Body of pancreas (tissue), 4 donors: Measurements from ENCODE around the gene FAM13B. TPM values are rescaled to one million over a fixed set of nuclear protein-coding genes. Genes with fewer than 3 reads are reported as not detected.
A peak's percentile ranks its signal among the peaks of the same experiment; 100 is the strongest.
"Not testable (repeated sequence)": the region's sequence is repeated elsewhere in the genome, so short reads cannot be mapped to it uniquely, and the experiment has no call there.

Source experiments
- ATAC-seq: fragments of 150-250 bp; one replicate; pipeline ENCODE4 v1.9.1; 2016
- DNase-seq, 4 donors: peaks; one replicate each; pipeline ENCODE4 v3.0.0-alpha.2; 2019
- H3K27ac ChIP-seq, 4 donors: fragments of 200-600 bp; sonication (generic); 1 replicate in 3 of 4; 2 replicates in 1 of 4; pipeline versions ENCODE4 v1.5.1 to v1.6.1; 2016 to 2019; ENCODE audit warnings: mild to moderate bottlenecking in 1 of 4, mixed read lengths in 1 of 4, moderate library complexity in 1 of 4
- H3K27me3 ChIP-seq, 2 donors: fragments of 200-600 bp; sonication (generic); one replicate each; pipeline ENCODE4 v1.6.0; 2016; ENCODE audit warnings: mild to moderate bottlenecking in 1 of 2
- H3K36me3 ChIP-seq, 2 donors: fragments of 200-600 bp; sonication (generic); replicated peaks in 1 of 2; 2 replicates each; pipeline ENCODE4 v1.5.1; 2016; ENCODE audit warnings: low read depth in 2 of 2; ENCODE audit not compliant: insufficient read depth in 1 of 2
- H3K4me1 ChIP-seq: fragments of 200-600 bp; sonication (generic); one replicate; pipeline ENCODE4 v1.6.0; 2016
- H3K4me3 ChIP-seq, 2 donors: fragments of 200-600 bp; sonication (generic); 1 replicate in 1 of 2; 2 replicates in 1 of 2; pipeline ENCODE4 v1.5.1; 2016 to 2019
- H3K9me3 ChIP-seq, 3 donors: fragments of 200-600 bp; sonication (generic); 1 replicate in 2 of 3; 2 replicates in 1 of 3; pipeline ENCODE4 v1.5.1; 2016
- POLR2A ChIP-seq, 3 donors: fragments of 450-650 bp; IDR thresholded peaks; one replicate each; pipeline ENCODE4 v1.6.1; 2016; ENCODE audit warnings: antibody characterized with exemption in 3 of 3, mild to moderate bottlenecking in 2 of 3
- WGBS, 2 donors: methylation state at CpG; one replicate each; pipeline ENCODE4 v1.1.5; 2017; 5-methylcytosine and 5-hydroxymethylcytosine counted together
- intact Hi-C: fragments of 100-400 bp; cut with DNase I; formaldehyde crosslinking; loops from one replicate; pipeline ENCODE4 v1.15.1; 2023
- total RNA-seq, 2 donors: library from RNA; depleted of rRNA; stranded (reverse); fragments of >200 nt; gene quantifications; one replicate each; pipeline ENCODE4 v1.1.0, GENCODE V29; 2016
- TF ChIP-seq, protein P1 (sequence below), 7 experiments: fragments of 450-650 bp in 4 of 7; fragments of 200-600 bp in 3 of 7; sonication (generic) in 3 of 7; IDR thresholded peaks; one replicate each; pipeline ENCODE4 v1.5.1; 2016 to 2019; ENCODE audit warnings: antibody characterized with exemption in 7 of 7

The FAM13B gene
- total RNA-seq, 2 donors from 2014 or later, result 25.9 to 53.7 TPM

DNA sequence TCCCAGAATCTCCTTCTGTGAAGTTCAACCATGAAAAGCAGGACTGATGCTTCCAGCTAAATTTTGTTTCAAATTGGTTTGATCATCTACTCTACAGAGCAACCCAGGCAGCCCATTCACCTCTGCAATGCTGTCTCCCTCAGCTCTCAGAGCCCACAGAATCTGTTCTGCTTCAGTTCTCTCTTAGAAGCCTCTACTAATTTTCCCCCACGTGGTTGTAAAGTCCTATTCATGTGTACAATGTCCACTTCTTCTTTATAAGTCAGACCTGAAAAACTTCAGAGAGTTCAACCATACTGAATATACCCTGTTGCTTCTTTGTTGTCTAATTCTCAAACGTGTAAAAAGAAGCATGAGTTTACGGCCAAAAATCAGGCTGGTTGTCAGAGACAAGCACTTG is 21.3 kb upstream of the FAM13B start:
- no peaks in the 10 kb centered on the region for H3K9me3 ChIP-seq
- H3K4me1 ChIP-seq, result peaks cover 21% of the 10 kb centered on the region
- DNase-seq (no peak), ATAC-seq (no peak)
- intact Hi-C loops, result no loop called here
- no peak for TF ChIP-seq POLR2A (IDR thresholded peaks at IDR 0.05)
- TF ChIP-seq, protein P1, sequence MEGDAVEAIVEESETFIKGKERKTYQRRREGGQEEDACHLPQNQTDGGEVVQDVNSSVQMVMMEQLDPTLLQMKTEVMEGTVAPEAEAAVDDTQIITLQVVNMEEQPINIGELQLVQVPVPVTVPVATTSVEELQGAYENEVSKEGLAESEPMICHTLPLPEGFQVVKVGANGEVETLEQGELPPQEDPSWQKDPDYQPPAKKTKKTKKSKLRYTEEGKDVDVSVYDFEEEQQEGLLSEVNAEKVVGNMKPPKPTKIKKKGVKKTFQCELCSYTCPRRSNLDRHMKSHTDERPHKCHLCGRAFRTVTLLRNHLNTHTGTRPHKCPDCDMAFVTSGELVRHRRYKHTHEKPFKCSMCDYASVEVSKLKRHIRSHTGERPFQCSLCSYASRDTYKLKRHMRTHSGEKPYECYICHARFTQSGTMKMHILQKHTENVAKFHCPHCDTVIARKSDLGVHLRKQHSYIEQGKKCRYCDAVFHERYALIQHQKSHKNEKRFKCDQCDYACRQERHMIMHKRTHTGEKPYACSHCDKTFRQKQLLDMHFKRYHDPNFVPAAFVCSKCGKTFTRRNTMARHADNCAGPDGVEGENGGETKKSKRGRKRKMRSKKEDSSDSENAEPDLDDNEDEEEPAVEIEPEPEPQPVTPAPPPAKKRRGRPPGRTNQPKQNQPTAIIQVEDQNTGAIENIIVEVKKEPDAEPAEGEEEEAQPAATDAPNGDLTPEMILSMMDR (IDR thresholded peaks at IDR 0.05), result no peak
- H3K36me3 ChIP-seq, result no peaks in the 10 kb centered on the region
- 37 to 47% methylated on average over 3 of the region's 3 CpGs for WGBS, 2 donors
- H3K27me3 ChIP-seq, result peaks cover 0 to 3% of the 10 kb centered on the region in 2 donors
- no peak overlapping the region for H3K4me3 ChIP-seq
- H3K27ac ChIP-seq, result no peak overlapping the region

DNA sequence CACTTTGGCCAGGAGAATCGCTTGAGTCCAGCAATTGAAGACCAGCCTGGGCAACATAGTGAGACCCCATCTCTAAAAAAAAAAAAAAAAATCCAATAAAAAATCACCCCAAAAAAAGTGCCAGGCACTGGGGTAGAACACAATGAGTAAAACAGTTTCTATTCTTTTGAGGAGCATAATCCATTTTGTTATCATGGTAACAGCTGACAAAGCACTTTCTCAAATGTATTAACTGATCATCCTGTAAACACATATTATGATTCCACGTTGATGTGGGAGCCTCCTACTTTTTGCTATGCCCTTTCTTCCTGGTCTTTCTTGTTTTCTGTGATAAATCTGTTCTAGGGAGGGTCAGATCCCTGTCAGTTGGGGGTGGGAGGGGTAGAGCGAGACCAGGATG is 20.7 kb upstream of the FAM13B start:
- no peaks in the 10 kb centered on the region for H3K36me3 ChIP-seq
- no peak for TF ChIP-seq POLR2A (IDR thresholded peaks at IDR 0.05)
- TF ChIP-seq, protein P1 (IDR thresholded peaks at IDR 0.05), result no peak
- peaks cover 0 to 3% of the 10 kb centered on the region in 2 donors for H3K27me3 ChIP-seq
- no peak overlapping the region for H3K27ac ChIP-seq
- 72 to 78% methylated on average over 3 of the region's 3 CpGs for WGBS, 2 donors
- H3K4me3 ChIP-seq, result no peak overlapping the region
- no peaks in the 10 kb centered on the region for H3K9me3 ChIP-seq
- H3K4me1 ChIP-seq, result peaks cover 21% of the 10 kb centered on the region
- ATAC-seq (no peak), DNase-seq (no peak)
- intact Hi-C loops, result no loop called here

DNA sequence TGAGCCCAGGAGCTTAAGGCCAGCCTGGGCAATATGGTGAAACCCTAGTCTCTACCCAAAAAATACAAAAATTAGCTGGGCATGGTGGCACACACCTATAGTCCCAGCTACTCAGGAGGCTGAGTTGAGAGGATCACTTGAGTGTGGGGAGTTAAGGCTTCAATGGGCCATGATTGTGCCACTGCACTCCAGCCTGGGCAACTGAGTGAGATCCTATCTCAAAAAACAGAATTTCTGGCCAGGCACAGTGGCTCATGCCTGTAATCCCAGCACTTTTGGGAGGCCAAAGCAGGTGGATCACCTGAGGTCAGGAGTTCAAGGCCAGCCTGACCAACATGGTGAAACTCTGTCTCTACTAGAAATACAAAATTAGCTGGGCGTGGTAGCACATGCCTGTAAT is 19.8 kb upstream of the FAM13B start:
- ATAC-seq, H3K36me3 ChIP-seq, H3K9me3 ChIP-seq, DNase-seq, H3K27me3 ChIP-seq, intact Hi-C loops, H3K27ac ChIP-seq, H3K4me3 ChIP-seq: not testable (repeated sequence)
- H3K4me1 ChIP-seq, result peaks cover 21% of the 10 kb centered on the region
- 75 to 100% methylated on average over 1 of the region's 1 CpG for WGBS, 2 donors

DNA sequence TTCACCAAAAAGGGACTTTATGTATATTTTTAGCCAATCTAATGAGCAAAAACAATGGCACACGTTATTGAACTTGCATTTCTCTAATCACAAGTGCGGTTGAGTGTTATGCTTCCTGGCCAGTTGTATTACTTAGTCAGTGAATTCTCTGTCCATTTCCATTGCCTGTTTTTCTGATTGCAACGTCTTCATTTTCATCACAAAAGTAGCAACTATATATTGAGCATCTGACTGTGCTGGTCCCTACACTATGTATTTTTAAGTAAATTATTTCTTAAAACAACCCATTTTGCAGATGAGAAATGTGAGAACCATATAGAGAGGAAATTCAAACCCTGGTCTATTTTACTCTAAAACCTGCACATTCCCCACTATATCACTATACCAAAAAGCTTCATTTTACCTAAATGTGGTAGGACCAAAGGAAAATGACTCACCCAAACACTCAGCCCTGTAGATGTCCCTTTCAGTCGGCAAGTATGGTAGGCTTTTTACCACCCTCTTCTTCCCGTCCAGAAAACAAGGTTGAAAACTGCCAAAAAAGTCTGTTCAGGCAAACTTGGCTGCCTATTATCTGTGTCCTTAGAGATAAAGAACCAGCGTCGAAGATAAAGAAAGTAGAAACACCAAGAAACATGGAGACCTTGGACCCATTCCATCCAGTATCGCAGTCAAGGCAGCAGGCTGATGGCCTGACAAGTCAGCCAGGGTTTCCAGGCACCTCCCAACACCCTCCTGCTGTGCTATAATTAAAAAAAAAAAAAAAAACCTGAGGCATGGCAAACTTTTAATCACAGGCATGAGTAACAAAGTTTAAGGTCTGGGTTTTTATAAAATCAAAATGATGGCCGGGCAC is 18.8 kb upstream of the FAM13B start:
- Histone ChIP-seq H3K9me3 (no peaks in the 10 kb centered on the region), H3K4me3 (no peak overlapping the region), H3K4me1 (peaks cover 21% of the 10 kb centered on the region), H3K27ac (peak overlapping the region in 2 of 4 donors; percentile 10 to 38), H3K27me3 (peaks cover 0 to 3% of the 10 kb centered on the region in 2 donors), H3K36me3 (no peaks in the 10 kb centered on the region)
- TF ChIP-seq POLR2A (IDR thresholded peaks at IDR 0.05), result no peak
- TF ChIP-seq, protein P1 (IDR thresholded peaks at IDR 0.05), result no peak
- intact Hi-C loops, result no loop called here
- DNase-seq, result peak; percentile 67 to 86 (median 76)
- 14 to 28% methylated on average over 9 of the region's 9 CpGs for WGBS, 2 donors
- ATAC-seq, result peak; percentile 96

DNA sequence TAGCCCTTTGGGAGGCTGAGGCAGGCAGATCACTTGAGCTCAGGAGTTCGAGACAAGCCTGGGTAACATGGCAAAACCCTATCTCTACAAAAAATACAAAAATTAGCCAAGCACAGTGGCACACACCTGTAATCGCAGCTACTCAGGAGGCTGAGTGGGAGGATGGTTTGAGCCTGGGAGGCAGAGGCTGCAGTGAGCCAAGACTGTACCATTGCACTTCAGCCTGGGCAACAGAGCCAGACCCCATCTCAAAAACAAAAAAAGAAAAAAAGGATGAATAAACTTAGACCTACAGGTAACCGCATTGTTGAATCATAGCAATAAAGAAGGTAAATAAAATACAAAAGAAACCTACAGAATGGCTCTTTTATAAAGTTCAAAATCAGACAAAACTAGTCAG is 12.4 kb upstream of the FAM13B start:
- WGBS, 2 donors, result 90 to 94% methylated on average over 3 of the region's 3 CpGs
- H3K4me3 ChIP-seq, H3K4me1 ChIP-seq, H3K36me3 ChIP-seq, DNase-seq, H3K27ac ChIP-seq, ATAC-seq, intact Hi-C loops, H3K27me3 ChIP-seq, H3K9me3 ChIP-seq: not testable (repeated sequence)
